GM18505 (cell line): Measurements from ENCODE around the gene LMAN2.

ENCODE experiments used
- ATAC-seq: cut with Tn5 transposase; IDR thresholded peaks from one replicate; pipeline ENCODE4 v1.9.1; 2021; ENCODE audit not compliant: unreplicated experiment
- POLR2A ChIP-seq: IDR thresholded peaks from 4 replicates; pipeline ENCODE4 v1.6.1; 2011; ENCODE audit warnings: borderline replicate concordance; ENCODE audit not compliant: insufficient read depth, insufficient read length; ENCODE audit errors: extremely low read depth

Gene LMAN2

GRCh38 chr5:177288191-177288590, 63.3 kb downstream of the LMAN2 start:
- no peak for ATAC-seq

More at GRCh38 chr5:177288191-177288590, 63.3 kb downstream of the LMAN2 start:
- TF ChIP-seq POLR2A, result no peak
